ENCODE measurements around the gene FAP. TPM values are rescaled to one million over a fixed set of nuclear protein-coding genes. Genes with fewer than 3 reads are reported as not detected.
A peak's percentile ranks its signal among the peaks of the same experiment; 100 is the strongest.

FAP gene
- total RNA-seq, 1 donor from 2014 or later: 0.71 TPM

- intact Hi-C loops (cut with micrococcal nuclease): no loop called here
- Histone ChIP-seq H3K9me3 (replicated peaks) (no peaks in the 10 kb centered on the region), H3K4me1 (no peaks in the 10 kb centered on the region), H3K4me3 (no peak overlapping the region), H3K36me3 (peaks cover 43% of the 10 kb centered on the region), H3K27me3 (ENCODE audit: low read depth) (no peaks in the 10 kb centered on the region), H3K27ac (replicated peaks) (no peak overlapping the region)
- no peak for TF ChIP-seq CTCF (IDR thresholded peaks at IDR 0.05; ENCODE audit: borderline replicate concordance)
- no peak for DNase-seq
These were observed 24.8 kb upstream of the FAP start for GRCh38 chr2:162267996-162268395.

GRCh38 chr2:162267496-162267895 lies 24.3 kb upstream of the FAP start:
- no peak for DNase-seq
- peaks cover 38% of the 10 kb centered on the region for H3K36me3 ChIP-seq
- intact Hi-C loops (cut with micrococcal nuclease): no loop called here
- H3K27ac ChIP-seq (replicated peaks): no peak overlapping the region
- no peak for TF ChIP-seq CTCF (IDR thresholded peaks at IDR 0.05; ENCODE audit: borderline replicate concordance)
- no peaks in the 10 kb centered on the region for H3K27me3 ChIP-seq (ENCODE audit: low read depth)
- H3K4me3 ChIP-seq: no peak overlapping the region
- no peaks in the 10 kb centered on the region for H3K9me3 ChIP-seq (replicated peaks)
- H3K4me1 ChIP-seq: no peaks in the 10 kb centered on the region

- no peak for TF ChIP-seq CTCF (IDR thresholded peaks at IDR 0.05; ENCODE audit: borderline replicate concordance)
- Histone ChIP-seq H3K9me3 (replicated peaks) (no peaks in the 10 kb centered on the region), H3K36me3 (peaks cover 27% of the 10 kb centered on the region), H3K27ac (replicated peaks) (peak overlapping the region; percentile 50), H3K27me3 (ENCODE audit: low read depth) (no peaks in the 10 kb centered on the region), H3K4me1 (peaks cover 10% of the 10 kb centered on the region), H3K4me3 (no peak overlapping the region)
- intact Hi-C loops (cut with micrococcal nuclease): no loop called here
- no peak for DNase-seq
These were observed 23.2 kb upstream of the FAP start for GRCh38 chr2:162266460-162266760.

- Histone ChIP-seq H3K27me3 (ENCODE audit: low read depth) (no peaks in the 10 kb centered on the region), H3K27ac (replicated peaks) (peak overlapping the region; percentile 50), H3K36me3 (peaks cover 26% of the 10 kb centered on the region), H3K9me3 (replicated peaks) (no peaks in the 10 kb centered on the region), H3K4me3 (no peak overlapping the region), H3K4me1 (peaks cover 12% of the 10 kb centered on the region)
- no peak for DNase-seq
- intact Hi-C loops (cut with micrococcal nuclease): no loop called here
- TF ChIP-seq CTCF (IDR thresholded peaks at IDR 0.05; ENCODE audit: borderline replicate concordance): no peak
These were observed 22.6 kb upstream of the FAP start for GRCh38 chr2:162265666-162266459.

GRCh38 chr2:162261032-162261945 lies 18.0 kb upstream of the FAP start:
- peaks cover 12% of the 10 kb centered on the region for H3K4me1 ChIP-seq
- peak overlapping the region; percentile 60 for H3K27ac ChIP-seq (replicated peaks)
- H3K4me3 ChIP-seq: no peak overlapping the region
- intact Hi-C loops (cut with micrococcal nuclease): no loop called here
- H3K36me3 ChIP-seq: no peaks in the 10 kb centered on the region
- no peaks in the 10 kb centered on the region for H3K9me3 ChIP-seq (replicated peaks)
- H3K27me3 ChIP-seq (ENCODE audit: low read depth): no peaks in the 10 kb centered on the region
- TF ChIP-seq CTCF (IDR thresholded peaks at IDR 0.05; ENCODE audit: borderline replicate concordance): no peak
- peak; percentile 43 for DNase-seq

Measured in left ventricle myocardium inferior (tissue), 1 donor.